RWPE1 (cell line): Measurements from ENCODE around the gene RNF151.

ENCODE experiments used
- CTCF ChIA-PET: fragments of 350-600 bp; sonication (Branson Sonifier 250); formaldehyde crosslinking; extraction: SDS; loops from one replicate; lab custom pipeline; 2021; lab: Yijun Ruan, JAX
- POLR2A ChIA-PET: fragments of 400-600 bp; formaldehyde crosslinking; extraction: SDS; loops from one replicate; lab custom pipeline; 2020; ENCODE audit warnings: antibody characterized with exemption; ENCODE audit not compliant: low non-redundant PET; lab: Yijun Ruan, JAX
- DNase-seq: peaks from one replicate; pipeline ENCODE4 v3.0.0; 2012; ENCODE audit warnings: low spot score
- H3K27ac ChIP-seq: fragments of 450-650 bp; 2 replicates; pipeline ENCODE4 v1.5.1; 2017
- CTCF ChIP-seq: fragments of 450-650 bp; conservative IDR thresholded peaks from 2 replicates; pipeline ENCODE4 v1.5.1; 2017; ENCODE audit warnings: low read depth, mild to moderate bottlenecking

Gene RNF151

GRCh38 chr16:1929578-1930337 lies 36.9 kb upstream of the RNF151 start:
- TF ChIP-seq CTCF, result peak; percentile 98
- peak; percentile 84 for DNase-seq
- ChIA-PET CTCF (interaction anchor here (0.5 to 2.5 kb wide), 19 partner anchors 11 to 930 kb away, joined by 3 to 12 read pairs (median 4); partner anchors contain the start of genes EME2 and MRPS34), POLR2A (interaction anchor here (0.6 kb wide), 1 partner anchor 16 kb away, joined by 3 read pairs; no protein-coding TSS in a partner anchor)
- H3K27ac ChIP-seq, result peak overlapping the region; percentile 71

GRCh38 chr16:1930338-1930720 lies 36.3 kb upstream of the RNF151 start:
- H3K27ac ChIP-seq, result no peak overlapping the region; the same call in 1 of the 2 replicates
- ChIA-PET POLR2A (no interaction called here), CTCF (interaction anchor here (0.6 to 2.5 kb wide), 7 partner anchors 11 to 101 kb away, joined by 3 to 12 read pairs (median 4); no protein-coding TSS in a partner anchor)
- no peak for DNase-seq
- no peak for TF ChIP-seq CTCF

- DNase-seq, result no peak
- no peak overlapping the region for H3K27ac ChIP-seq
- ChIA-PET CTCF (interaction anchor here (0.5 to 2.0 kb wide), 9 partner anchors 8 to 260 kb away, joined by 3 to 7 read pairs (median 4); no protein-coding TSS in a partner anchor), POLR2A (no interaction called here)
- no peak for TF ChIP-seq CTCF
These were observed 34.3 kb upstream of the RNF151 start for GRCh38 chr16:1932050-1933028.

GRCh38 chr16:1933097-1933661 lies 33.5 kb upstream of the RNF151 start:
- no peak overlapping the region for H3K27ac ChIP-seq
- ChIA-PET CTCF (interaction anchor here (0.5 to 2.0 kb wide), 4 partner anchors 9 to 259 kb away, joined by 3 to 7 read pairs (median 4); no protein-coding TSS in a partner anchor), POLR2A (no interaction called here)
- no peak for DNase-seq
- no peak for TF ChIP-seq CTCF

GRCh38 chr16:1936945-1937479 lies 29.6 kb upstream of the RNF151 start:
- DNase-seq, result no peak

More at GRCh38 chr16:1936945-1937479, 29.6 kb upstream of the RNF151 start:
- CTCF ChIA-PET, result no interaction called here
- peak overlapping the region; percentile 65; the same call in 1 of the 2 replicates for H3K27ac ChIP-seq
- no peak for TF ChIP-seq CTCF
- POLR2A ChIA-PET, result no interaction called here
